ENCODE measurements around the gene SERPIND1.

DNA sequence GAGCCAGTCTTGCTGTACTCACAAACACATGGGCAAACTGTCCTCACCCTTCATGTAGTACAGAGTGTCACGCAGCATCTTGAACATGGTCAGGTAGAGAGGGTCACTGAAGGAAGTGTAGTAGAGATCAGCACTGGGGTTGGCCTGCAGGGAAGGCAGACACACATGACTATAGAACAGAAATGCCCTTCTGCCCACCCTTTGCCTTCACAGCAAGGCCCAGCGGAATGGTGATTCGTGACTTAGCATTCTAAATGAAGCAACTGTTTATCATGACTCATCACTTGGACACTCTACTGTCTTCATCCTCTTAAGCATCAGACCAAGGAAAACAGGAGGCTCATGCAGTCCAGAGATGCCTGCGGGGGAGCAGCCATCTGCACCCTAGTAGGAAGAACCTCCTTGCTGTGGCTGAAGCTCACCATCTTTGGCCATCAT is 33.4 kb downstream of the SERPIND1 start:
- no peak for TF ChIP-seq CTCF (IDR thresholded peaks at IDR 0.05; ENCODE audit: control extremely low read depth in 1 of 3, insufficient read depth in 1 of 3, low read depth in 1 of 3, low read length in 3 of 3)
- no peak for TF ChIP-seq POLR2A (IDR thresholded peaks at IDR 0.05; ENCODE audit: control extremely low read depth in 1 of 2, low read depth in 2 of 2, low read length in 2 of 2)
- TF ChIP-seq EZH2 (IDR thresholded peaks at IDR 0.05; ENCODE audit: low read depth, low read length, severe bottlenecking), result no peak
- TF ChIP-seq POLR2AphosphoS5 (IDR thresholded peaks at IDR 0.05; ENCODE audit: low read depth, low read length), result no peak
- no peak for TF ChIP-seq SIN3A (conservative IDR thresholded peaks at IDR 0.05 in 1 of 2, IDR thresholded peaks at IDR 0.05 in 1 of 2; ENCODE audit: low read depth in 1 of 2, low read length in 2 of 2)
- TF ChIP-seq CBX8 (IDR thresholded peaks at IDR 0.05; ENCODE audit: borderline replicate concordance, low read depth, low read length), result no peak
- no peak for TF ChIP-seq HDAC2 (IDR thresholded peaks at IDR 0.05; ENCODE audit: borderline replicate concordance in 1 of 2, low read depth in 2 of 2, low read length in 2 of 2)
- no peak for TF ChIP-seq CHD2 (IDR thresholded peaks at IDR 0.05; ENCODE audit: low read length)
- TF ChIP-seq EP300 (IDR thresholded peaks at IDR 0.05; ENCODE audit: borderline replicate concordance in 1 of 2, low read depth in 2 of 2, low read length in 2 of 2), result no peak

Data from H1 (cell line).